ES-I3 (cell line): ENCODE measurements around the gene GLTP.
"Not testable (repeated sequence)": the region's sequence is repeated elsewhere in the genome, so short reads cannot be mapped to it uniquely, and the experiment has no call there.

ENCODE experiments used
- H3K36me3 ChIP-seq: 2 replicates; pipeline ENCODE4 v1.6.1; 2013; ENCODE audit warnings: mild to moderate bottlenecking, low read length, control low read depth, moderate library complexity; ENCODE audit not compliant: insufficient read depth
- H3K4me1 ChIP-seq: 2 replicates; pipeline ENCODE4 v1.6.1; 2013; ENCODE audit warnings: mild to moderate bottlenecking, control low read depth, low read length; ENCODE audit not compliant: insufficient read depth
- H3K9ac ChIP-seq: 2 replicates; pipeline ENCODE4 v1.6.1; 2013; ENCODE audit warnings: low read depth, mild to moderate bottlenecking, low read length, moderate library complexity
- H3K9me3 ChIP-seq: 2 replicates; pipeline ENCODE4 v1.6.1; 2013; ENCODE audit warnings: mild to moderate bottlenecking, low read length, moderate library complexity; ENCODE audit not compliant: control insufficient read depth, insufficient read depth

GLTP gene

DNA sequence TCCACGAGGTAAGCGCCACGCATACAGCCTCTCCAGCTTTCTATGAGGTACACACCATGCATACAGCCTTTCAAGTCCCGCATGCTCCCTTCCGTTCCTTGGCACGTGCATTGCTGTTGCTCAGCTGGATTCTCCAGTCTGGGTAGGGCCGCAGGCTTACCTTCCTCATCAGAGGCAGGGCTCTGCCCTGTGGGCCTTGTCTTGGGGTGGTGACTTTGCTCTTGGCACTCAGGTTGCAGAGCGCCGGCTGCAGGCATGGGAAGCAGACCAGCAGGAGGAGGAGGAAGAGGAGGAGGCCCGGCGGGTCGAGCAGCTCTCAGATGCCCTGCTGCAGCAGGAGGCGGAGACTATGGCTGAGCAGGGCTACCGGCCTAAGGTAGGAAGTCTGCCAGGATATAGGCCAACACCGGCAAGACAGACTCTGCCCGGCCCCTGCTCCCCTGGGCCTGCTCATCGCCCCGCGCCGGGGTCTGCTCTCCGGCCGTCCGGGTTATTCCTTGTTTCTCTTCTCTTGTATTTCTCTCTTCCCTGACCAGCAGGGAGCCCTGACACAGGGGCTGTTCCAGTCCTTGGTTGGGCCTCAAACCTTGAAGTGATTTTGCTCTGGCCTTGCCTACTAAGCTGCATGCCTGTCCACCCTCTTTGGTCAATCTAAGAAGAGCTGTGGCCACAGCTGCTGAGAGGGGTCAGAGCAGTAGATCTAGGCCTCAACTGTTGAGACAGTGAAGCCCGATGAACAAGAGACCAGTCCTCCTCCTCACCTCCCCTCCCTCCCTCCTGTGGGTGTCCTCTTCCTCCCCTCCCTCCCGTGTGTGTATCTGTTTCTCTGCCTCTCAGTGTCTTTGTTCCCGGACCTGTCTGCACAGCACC, 35.1 kb upstream of the GLTP start:
- Histone ChIP-seq H3K9ac (no peak overlapping the region), H3K4me1 (no peaks in the 10 kb centered on the region), H3K36me3 (no peaks in the 10 kb centered on the region), H3K9me3 (0 out of 2 replicates have a peak, but pooled peaks cover 5% of the 10 kb centered on the region)

- Histone ChIP-seq H3K9ac (no peak overlapping the region), H3K9me3 (0 out of 2 replicates have a peak, but pooled peaks cover 1% of the 10 kb centered on the region), H3K4me1 (no peaks in the 10 kb centered on the region), H3K36me3 (no peaks in the 10 kb centered on the region)
Measured at GRCh38 chr12:109914461-109914860, 34.1 kb upstream of the GLTP start.

GRCh38 chr12:109912855-109913321, 32.5 kb upstream of the GLTP start:
- Histone ChIP-seq H3K4me1 (no peaks in the 10 kb centered on the region), H3K9ac (no peak overlapping the region), H3K36me3 (no peaks in the 10 kb centered on the region), H3K9me3 (no peaks in the 10 kb centered on the region)

DNA sequence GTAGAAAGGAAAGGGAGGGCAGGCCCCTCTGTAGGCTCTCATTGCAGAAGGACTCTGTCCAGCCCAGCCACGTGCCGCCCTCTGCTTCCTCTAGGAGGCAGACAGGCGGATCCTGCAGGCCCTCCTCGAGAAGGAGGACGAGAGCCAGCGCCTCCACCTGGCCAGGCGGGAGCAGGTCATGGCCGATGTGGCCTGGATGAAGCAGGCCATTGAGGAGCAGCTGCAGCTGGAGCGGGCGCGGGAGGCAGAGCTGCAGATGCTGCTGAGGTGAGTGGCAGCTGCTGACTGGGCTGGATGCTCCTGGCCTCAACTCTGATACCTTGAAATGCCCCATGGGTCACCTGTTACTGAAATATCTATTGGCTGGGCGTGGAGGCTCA, 30.6 kb upstream of the GLTP start:
- Histone ChIP-seq H3K4me1 (no peaks in the 10 kb centered on the region), H3K36me3 (no peaks in the 10 kb centered on the region; the same call in 1 of the 2 replicates), H3K9me3 (no peaks in the 10 kb centered on the region), H3K9ac (no peak overlapping the region)

DNA sequence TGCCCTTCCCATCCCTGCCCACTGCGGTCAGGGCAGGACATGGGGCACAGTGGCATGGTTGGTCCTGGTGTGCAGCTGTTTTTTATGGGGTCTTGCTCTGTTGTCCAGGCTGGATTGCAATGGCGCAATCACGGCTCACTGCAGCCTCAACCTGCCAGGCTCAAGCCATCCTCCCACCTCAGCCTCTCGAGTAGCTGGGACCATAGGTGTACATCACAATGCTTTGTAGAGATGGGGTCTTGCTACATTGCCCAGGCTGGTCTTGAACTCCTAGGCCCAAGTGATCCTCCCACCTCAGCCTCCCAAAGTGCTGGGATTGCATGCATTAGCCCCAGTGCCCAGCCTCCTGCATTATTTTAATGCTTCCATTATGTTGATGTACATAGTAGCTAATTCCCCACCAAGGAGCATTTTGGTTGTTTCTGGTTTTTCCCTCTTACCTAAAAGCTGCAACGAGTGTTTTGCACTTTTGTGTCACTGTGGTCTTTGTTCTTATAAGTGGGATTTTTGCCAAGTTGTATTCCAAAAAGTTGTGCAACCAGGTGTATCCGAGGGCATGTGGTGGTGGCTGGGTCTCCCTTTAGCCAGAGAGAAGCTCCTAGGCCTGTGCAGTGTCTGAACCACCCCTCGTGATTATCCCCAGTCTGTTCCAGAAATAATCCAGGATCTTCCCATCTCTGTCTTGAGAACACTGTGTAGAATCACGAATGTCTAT, 30.1 kb upstream of the GLTP start:
- H3K9ac ChIP-seq = no peak overlapping the region
- no peaks in the 10 kb centered on the region for H3K4me1 ChIP-seq
- no peaks in the 10 kb centered on the region; the same call in 1 of the 2 replicates for H3K36me3 ChIP-seq

GRCh38 chr12:109905301-109905700, 25.0 kb upstream of the GLTP start:
- Histone ChIP-seq H3K4me1 (peaks cover 7% of the 10 kb centered on the region; the same call in 1 of the 2 replicates), H3K9ac (no peak overlapping the region), H3K36me3 (peaks cover 3% of the 10 kb centered on the region), H3K9me3 (no peaks in the 10 kb centered on the region)

More for the DNA sequence above, 30.1 kb upstream of the GLTP start:
- H3K9me3 ChIP-seq = no peaks in the 10 kb centered on the region

DNA sequence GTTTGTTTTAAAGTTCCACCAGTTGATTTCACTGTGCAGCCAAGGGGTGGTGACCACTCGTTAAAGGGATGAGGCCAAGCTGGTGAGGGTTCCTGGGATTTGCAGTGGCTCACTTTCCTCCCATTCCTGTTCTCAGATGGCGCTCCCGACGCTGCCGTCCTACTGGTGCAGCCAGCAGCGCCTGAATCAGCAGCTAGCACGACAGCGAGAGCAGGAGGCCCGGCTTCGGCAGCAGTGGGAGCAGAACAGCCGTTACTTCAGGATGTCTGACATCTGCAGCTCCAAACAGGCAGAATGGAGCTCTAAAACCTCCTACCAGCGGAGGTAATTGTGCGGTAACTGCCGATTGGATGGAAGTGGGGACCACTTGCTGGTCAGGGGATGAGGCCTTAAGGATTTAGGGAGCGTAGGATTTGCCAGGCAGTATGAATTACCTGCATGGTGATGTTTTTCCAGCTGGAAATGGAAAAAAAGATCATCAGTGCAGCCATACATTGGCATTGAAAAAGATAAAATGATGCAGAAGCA, 22.6 kb upstream of the GLTP start:
- no peak overlapping the region for H3K9ac ChIP-seq
- H3K9me3 ChIP-seq = no peaks in the 10 kb centered on the region
- H3K4me1 ChIP-seq = peaks cover 7% of the 10 kb centered on the region; the same call in 1 of the 2 replicates
- peaks cover 3% of the 10 kb centered on the region for H3K36me3 ChIP-seq

- Histone ChIP-seq H3K36me3 (peaks cover 3% of the 10 kb centered on the region; the same call in 1 of the 2 replicates), H3K9me3 (no peaks in the 10 kb centered on the region), H3K9ac (peak overlapping the region; percentile 72), H3K4me1 (peaks cover 7% of the 10 kb centered on the region; the same call in 1 of the 2 replicates)
Measured at GRCh38 chr12:109900752-109901580, 20.6 kb upstream of the GLTP start.

GRCh38 chr12:109899783-109900751, 19.7 kb upstream of the GLTP start, which contains the start of gene TCHP:
Gene TCHP (plus strand): TSS chr12:109900274. CDS start chr12:109903027, 2,753 bp downstream.
- peaks cover 3% of the 10 kb centered on the region; the same call in 1 of the 2 replicates for H3K36me3 ChIP-seq
- peak within 1 kb of the TSS; percentile 72 for H3K9ac ChIP-seq
- peaks cover 7% of the 10 kb centered on the region; the same call in 1 of the 2 replicates for H3K4me1 ChIP-seq
- H3K9me3 ChIP-seq = no peaks in the 10 kb centered on the region

DNA sequence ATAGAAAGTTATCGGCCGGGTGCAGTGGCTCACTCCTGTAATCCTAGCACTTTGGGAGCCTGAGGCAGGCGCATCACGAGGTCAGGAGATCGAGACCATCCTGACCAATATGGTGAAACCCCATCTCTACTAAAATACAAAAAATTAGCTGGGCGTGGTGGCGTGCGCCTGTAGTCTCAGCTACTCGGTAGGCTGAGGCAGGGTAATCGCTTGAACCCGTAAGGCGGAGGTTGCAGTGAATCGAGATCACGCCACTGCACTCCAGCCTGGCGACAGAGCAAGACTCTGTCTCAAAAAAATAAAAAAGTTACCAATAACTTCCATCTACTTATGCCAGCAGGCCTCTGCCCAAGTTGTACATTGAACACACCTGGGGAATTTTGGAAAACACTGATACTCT, 19.0 kb upstream of the GLTP start:
- not testable (repeated sequence) for H3K36me3 ChIP-seq, H3K9ac ChIP-seq, H3K4me1 ChIP-seq, H3K9me3 ChIP-seq

DNA sequence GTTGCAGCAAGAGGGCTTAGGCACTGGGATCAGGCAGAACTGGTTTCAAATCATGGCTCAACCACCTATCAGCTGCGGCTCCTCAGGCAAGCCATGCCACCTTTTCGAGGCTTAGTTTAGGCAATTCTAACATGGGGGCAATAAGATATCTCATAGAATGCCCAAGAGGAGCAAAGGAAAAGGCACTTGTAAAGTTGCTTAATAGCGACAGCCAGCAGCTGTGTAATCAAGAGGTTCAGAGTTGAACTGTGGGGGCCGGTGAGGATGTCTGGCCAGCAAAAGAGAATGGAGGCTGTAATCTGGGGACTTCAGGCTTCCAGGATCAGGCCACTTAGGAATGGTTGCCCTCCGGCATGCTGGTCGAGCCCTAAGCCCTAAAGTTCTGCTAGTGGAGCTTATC, 16.7 kb upstream of the GLTP start:
- H3K9me3 ChIP-seq = no peaks in the 10 kb centered on the region
- no peak overlapping the region for H3K9ac ChIP-seq
- H3K36me3 ChIP-seq = no peaks in the 10 kb centered on the region
- H3K4me1 ChIP-seq = peaks cover 7% of the 10 kb centered on the region; the same call in 1 of the 2 replicates

DNA sequence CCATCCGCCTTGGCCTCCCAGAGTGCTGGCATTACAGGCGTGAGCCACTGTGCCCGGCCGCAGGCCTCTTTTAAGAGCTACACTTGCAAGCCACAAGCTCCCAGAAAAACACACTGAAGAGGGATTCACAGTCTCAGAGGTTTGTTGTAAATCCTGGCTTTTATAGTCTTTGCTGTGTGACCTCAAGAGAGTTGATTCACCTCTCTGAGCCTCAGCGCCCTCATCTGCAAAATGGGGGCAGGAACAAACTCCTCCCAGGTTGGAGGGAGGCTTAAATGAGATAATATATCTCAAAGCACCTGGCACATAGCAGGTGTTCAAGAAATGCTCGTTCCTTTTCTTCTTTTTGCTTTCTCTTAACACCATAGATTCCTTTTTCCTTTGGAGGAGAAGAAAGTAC, 15.8 kb upstream of the GLTP start:
- no peak overlapping the region for H3K9ac ChIP-seq
- H3K9me3 ChIP-seq = no peaks in the 10 kb centered on the region
- no peaks in the 10 kb centered on the region for H3K36me3 ChIP-seq
- no peaks in the 10 kb centered on the region for H3K4me1 ChIP-seq

GRCh38 chr12:109894939-109895338, 14.6 kb upstream of the GLTP start:
- H3K9me3 ChIP-seq = no peaks in the 10 kb centered on the region
- H3K4me1 ChIP-seq = no peaks in the 10 kb centered on the region
- H3K9ac ChIP-seq = no peak overlapping the region
- no peaks in the 10 kb centered on the region for H3K36me3 ChIP-seq
